Panc1 (cell line): ENCODE measurements around the gene CUEDC1. TPM values are rescaled to one million over a fixed set of nuclear protein-coding genes. Genes with fewer than 3 reads are reported as not detected.
A peak's percentile ranks its signal among the peaks of the same experiment; 100 is the strongest.

Source experiments
- ATAC-seq: fragments of 200-7000 bp; cut with Tn5 transposase; 2 replicates; pipeline ENCODE4 v1.9.1; 2020; ENCODE audit warnings: mild to moderate bottlenecking, moderate library complexity
- BruUV-seq: library from RNA; stranded (reverse); fragments of 400-500 nt; replicated peaks from 2 replicates; lab custom pipeline; 2021; lab: Mats Ljungman, UMichigan
- CTCF ChIA-PET: fragments of 300-600 bp; sonication (Branson Sonifier 250); formaldehyde crosslinking; loops from one replicate; lab custom pipeline; 2022; ENCODE audit warnings: antibody characterized with exemption; lab: Charles Lee
- POLR2A ChIA-PET: fragments of 300-600 bp; sonication (Branson Sonifier 250); formaldehyde crosslinking; loops from one replicate; lab custom pipeline; 2022; ENCODE audit warnings: antibody characterized with exemption; lab: Charles Lee
- DNase-seq: peaks from one replicate; pipeline ENCODE4 v3.0.0-alpha.2; 2010; ENCODE audit warnings: low read depth, low spot score
- H3K27ac ChIP-seq: 2 replicates; pipeline ENCODE4 v1.5.1; 2011; ENCODE audit warnings: mild to moderate bottlenecking, low read length, inconsistent platforms
- H3K27me3 ChIP-seq: fragments of 200-500 bp; sonication (Bioruptor generic); 2 replicates; pipeline ENCODE4 v1.6.0; 2014; ENCODE audit warnings: low read length, inconsistent platforms; ENCODE audit not compliant: control insufficient read depth, insufficient read depth
- H3K36me3 ChIP-seq: fragments of 200-500 bp; sonication (Bioruptor generic); 2 replicates; pipeline ENCODE4 v1.5.1; 2014; ENCODE audit warnings: inconsistent platforms, mild to moderate bottlenecking, low read length, moderate library complexity; ENCODE audit not compliant: control insufficient read depth, insufficient read depth
- H3K4me1 ChIP-seq: 2 replicates; pipeline ENCODE4 v1.5.1; 2011; ENCODE audit warnings: inconsistent platforms, mild to moderate bottlenecking, low read length, moderate library complexity; ENCODE audit not compliant: control insufficient read depth, insufficient read depth
- H3K4me3 ChIP-seq, 2 experiments: 2 replicates each; pipeline ENCODE4 v1.5.1; 2011 to 2012; ENCODE audit warnings: low read depth in 2 of 2, low read length in 2 of 2, mild to moderate bottlenecking in 2 of 2, inconsistent platforms in 1 of 2, moderate library complexity in 1 of 2
- H3K9me3 ChIP-seq: fragments of 200-500 bp; sonication (Bioruptor generic); 2 replicates; pipeline ENCODE4 v1.5.1; 2014; ENCODE audit warnings: low read depth, mild to moderate bottlenecking, inconsistent platforms, low read length, moderate library complexity; ENCODE audit not compliant: control insufficient read depth, insufficient read depth
- CTCF ChIP-seq: fragments of 450-650 bp; IDR thresholded peaks from 2 replicates; pipeline ENCODE4 v1.5.1; 2017; ENCODE audit warnings: mild to moderate bottlenecking
- POLR2AphosphoS5 ChIP-seq: IDR thresholded peaks from 2 replicates; pipeline ENCODE4 v1.6.1; 2012; ENCODE audit warnings: mild to moderate bottlenecking, low read depth, low read length, moderate library complexity
- REST ChIP-seq, 2 experiments: IDR thresholded peaks; 2 replicates each; pipeline ENCODE4 v1.6.1; 2011 to 2012; ENCODE audit warnings: low read depth in 2 of 2, control low read depth in 1 of 2, low read length in 1 of 2, mild to moderate bottlenecking in 1 of 2, moderate library complexity in 1 of 2; ENCODE audit not compliant: insufficient read depth in 1 of 2
- SIN3A ChIP-seq: IDR thresholded peaks from 2 replicates; pipeline ENCODE4 v1.6.1; 2012; ENCODE audit warnings: low read depth, mild to moderate bottlenecking, low read length, moderate library complexity, borderline replicate concordance; ENCODE audit not compliant: insufficient read depth
- TCF7L2 ChIP-seq: IDR thresholded peaks from 2 replicates; pipeline ENCODE4 v1.6.1; 2011; ENCODE audit warnings: mild to moderate bottlenecking, low read depth, low read length, inconsistent platforms
- in situ Hi-C: cut with HindIII; loops from 2 replicates; pipeline ENCODE4 v1.10.0; 2016; ENCODE audit warnings: low sequenced_read_pairs, low pct_unique_long_range_greater_than_20kb
- intact Hi-C: fragments of 100-400 bp; cut with micrococcal nuclease; formaldehyde crosslinking; loops from one replicate; pipeline ENCODE4 v1.10.0; 2022; ENCODE audit not compliant: unreplicated experiment
- total RNA-seq: library from RNA; stranded (reverse); gene quantifications from one replicate; pipeline ENCODE4 v1.2.1, GENCODE V29; 2021; ENCODE audit not compliant: unreplicated experiment

CUEDC1 gene
- total RNA-seq, 1 experiment from 2014 or later: 103 TPM

- intact Hi-C loops: no loop called here
- in situ Hi-C loops: no loop called here
- ChIA-PET POLR2A (no interaction called here), CTCF (interaction anchor here (0.6 kb wide), 1 partner anchor 72 kb away, joined by 3 read pairs; no protein-coding TSS in a partner anchor)
- H3K9me3 ChIP-seq: no peaks in the 10 kb centered on the region
- BruUV-seq: no TSS peak
- H3K4me3 ChIP-seq: no peak overlapping the region
- no peaks in the 10 kb centered on the region for H3K27me3 ChIP-seq
- TF ChIP-seq TCF7L2 (no peak), REST (IDR thresholded peaks at IDR 0.05; ENCODE audit: insufficient read depth in 1 of 2, low read depth in 2 of 2, low read length in 1 of 2) (no peak), SIN3A (no peak), CTCF (no peak), POLR2AphosphoS5 (no peak)
- no peak for ATAC-seq
- H3K36me3 ChIP-seq: no peaks in the 10 kb centered on the region
- peaks cover 71% of the 10 kb centered on the region for H3K4me1 ChIP-seq
- no peak for DNase-seq
- H3K27ac ChIP-seq: peak overlapping the region; percentile 78
Observed at GRCh38 chr17:57931488-57932137, 23.6 kb downstream of the CUEDC1 start.

- CTCF ChIA-PET: no interaction called here
- intact Hi-C loops: no loop called here
- BruUV-seq: no TSS peak
Observed at GRCh38 chr17:57930239-57930638, 25.0 kb downstream of the CUEDC1 start.

More at GRCh38 chr17:57930239-57930638, 25.0 kb downstream of the CUEDC1 start:
- POLR2A ChIA-PET: no interaction called here
- Histone ChIP-seq H3K9me3 (no peaks in the 10 kb centered on the region), H3K27me3 (no peaks in the 10 kb centered on the region), H3K4me1 (peaks cover 69% of the 10 kb centered on the region), H3K4me3 (no peak overlapping the region), H3K27ac (peak overlapping the region; percentile 78), H3K36me3 (no peaks in the 10 kb centered on the region)
- ATAC-seq: no peak
- TF ChIP-seq REST (IDR thresholded peaks at IDR 0.05; ENCODE audit: insufficient read depth in 1 of 2, low read depth in 2 of 2, low read length in 1 of 2) (no peak), SIN3A (no peak), CTCF (no peak), POLR2AphosphoS5 (no peak), TCF7L2 (no peak)
- no peak for DNase-seq
- in situ Hi-C loops: no loop called here
